ENCODE results near the gene CBX2. TPM values are rescaled to one million over a fixed set of nuclear protein-coding genes. Genes with fewer than 3 reads are reported as not detected.
"Not testable (repeated sequence)": the region's sequence is repeated elsewhere in the genome, so short reads cannot be mapped to it uniquely, and the experiment has no call there.

The CBX2 gene
- total and polyA plus RNA-seq, 7 experiments from 2014 or later, result 0.24 to 4.4 (median 0.41) TPM; not detected in 1

DNA sequence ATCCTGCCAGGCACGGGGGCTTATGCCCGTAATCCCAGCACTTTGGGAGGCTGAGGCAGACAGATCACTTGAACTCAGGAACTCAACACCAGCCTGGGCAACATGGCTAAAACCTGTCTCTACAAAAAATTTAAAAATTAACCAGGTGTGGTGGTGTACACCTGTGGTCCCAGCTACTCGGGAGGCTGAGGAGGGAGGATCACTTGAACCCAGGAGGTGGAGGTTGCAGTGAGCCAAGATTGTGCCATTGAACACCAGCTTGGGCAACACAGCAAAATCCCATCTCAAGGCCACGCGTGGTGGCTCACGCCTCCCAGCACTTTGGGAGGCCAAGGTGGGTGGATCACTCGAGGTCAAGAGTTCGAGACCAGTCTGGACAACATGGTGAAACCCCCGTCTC is 23.0 kb upstream of the CBX2 start:
- DNase-seq; intact Hi-C loops (cut with micrococcal nuclease); H3K9me3 ChIP-seq (ENCODE audit: control insufficient read depth in 2 of 3, low read length in 3 of 3); H3K27ac ChIP-seq (ENCODE audit: low read depth, low read length); ATAC-seq; H3K27ac Mint-ChIP-seq; H3K4me3 Mint-ChIP-seq; POLR2A ChIA-PET; H3K4me3 ChIP-seq (ENCODE audit: low read length); H3K36me3 Mint-ChIP-seq; H3K36me3 ChIP-seq (ENCODE audit: control insufficient read depth in 2 of 3, insufficient read depth in 3 of 3, low read length in 3 of 3); CTCF ChIA-PET; H3K9me3 Mint-ChIP-seq; H3K4me1 ChIP-seq (ENCODE audit: control insufficient read depth in 2 of 2, insufficient read depth in 2 of 2, low read length in 2 of 2); H3K4me1 Mint-ChIP-seq; H3K27me3 ChIP-seq (ENCODE audit: control insufficient read depth in 2 of 2, insufficient read depth in 2 of 2, low read length in 2 of 2): not testable (repeated sequence)
- H3K27me3 Mint-ChIP-seq, result peaks cover 19 to 41% (median 27%) of the 10 kb centered on the region in 5 donors

DNA sequence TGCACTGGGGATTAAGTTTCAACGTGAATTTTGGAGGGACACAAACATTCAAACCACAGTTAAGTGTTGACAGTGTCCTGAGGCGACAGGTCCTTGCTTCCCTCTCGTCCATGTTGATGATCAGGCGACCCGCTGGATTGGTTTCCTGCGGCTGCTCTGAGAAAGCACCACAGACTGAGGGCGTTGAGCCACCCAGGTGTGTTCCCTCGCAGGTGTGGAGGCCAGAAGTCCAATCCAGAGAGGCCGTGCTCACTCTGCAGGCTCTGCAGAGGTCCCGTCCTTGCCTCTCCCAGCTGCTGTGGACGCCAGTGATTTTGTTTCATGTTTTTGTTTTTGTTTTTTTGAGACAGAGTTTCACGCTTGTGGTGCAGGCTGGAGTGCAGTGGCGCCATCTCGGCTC is 22.4 kb upstream of the CBX2 start:
- H3K4me1 ChIP-seq (ENCODE audit: control insufficient read depth in 2 of 2, insufficient read depth in 2 of 2, low read length in 2 of 2), result no peaks in the 10 kb centered on the region
- H3K27ac ChIP-seq (ENCODE audit: low read depth, low read length), result no peak overlapping the region
- CTCF ChIA-PET, result no interaction called here
- H3K4me3 ChIP-seq (ENCODE audit: low read length), result no peak overlapping the region
- DNase-seq (no peak), ATAC-seq (no peak)
- intact Hi-C loops (cut with micrococcal nuclease), result no loop called here
- Mint-ChIP-seq H3K9me3 (no peaks in the 10 kb centered on the region), H3K4me1 (no peaks in the 10 kb centered on the region), H3K4me3 (no peak overlapping the region), H3K27ac (no peak overlapping the region), H3K27me3 (peaks cover 18 to 37% (median 26%) of the 10 kb centered on the region in 5 donors), H3K36me3 (no peaks in the 10 kb centered on the region)
- no peaks in the 10 kb centered on the region for H3K27me3 ChIP-seq (ENCODE audit: control insufficient read depth in 2 of 2, insufficient read depth in 2 of 2, low read length in 2 of 2)
- H3K9me3 ChIP-seq (ENCODE audit: control insufficient read depth in 2 of 3, low read length in 3 of 3), result no peaks in the 10 kb centered on the region
- H3K36me3 ChIP-seq (ENCODE audit: control insufficient read depth in 2 of 3, insufficient read depth in 3 of 3, low read length in 3 of 3), result no peaks in the 10 kb centered on the region
- POLR2A ChIA-PET, result no interaction called here

DNA sequence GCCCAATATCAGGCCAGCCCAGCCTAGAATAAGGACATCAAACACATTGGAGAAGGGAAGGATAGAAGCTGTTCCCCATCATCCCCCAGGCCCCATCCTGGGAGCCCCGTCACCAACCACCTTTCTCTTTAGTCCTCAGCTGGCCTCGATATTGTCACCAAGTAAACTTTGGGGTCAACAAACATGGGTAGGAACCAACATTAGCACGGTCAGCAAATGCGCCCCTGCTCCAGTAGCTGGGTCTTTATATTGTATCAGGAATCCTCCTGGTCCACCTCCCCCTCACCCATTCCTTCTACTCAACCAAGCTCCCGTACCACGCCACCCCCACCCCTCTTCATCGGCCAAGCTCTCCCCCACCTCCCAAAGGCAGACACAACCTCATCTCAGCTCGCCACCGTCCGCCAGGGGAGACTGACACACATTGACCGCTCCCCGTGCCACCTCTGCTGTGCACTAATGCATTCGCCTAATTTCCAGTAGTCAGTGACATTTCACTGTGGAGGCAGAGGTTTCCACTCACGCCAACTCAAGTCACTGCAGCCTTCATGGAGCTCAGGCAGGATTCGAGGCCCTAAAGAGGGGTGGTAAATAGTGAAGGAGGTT is 20.7 kb upstream of the CBX2 start:
- no peak overlapping the region for H3K27ac Mint-ChIP-seq
- H3K4me1 Mint-ChIP-seq, result no peaks in the 10 kb centered on the region
- Histone ChIP-seq H3K36me3 (ENCODE audit: control insufficient read depth in 2 of 3, insufficient read depth in 3 of 3, low read length in 3 of 3) (no peaks in the 10 kb centered on the region), H3K27ac (ENCODE audit: low read depth, low read length) (no peak overlapping the region), H3K4me1 (ENCODE audit: control insufficient read depth in 2 of 2, insufficient read depth in 2 of 2, low read length in 2 of 2) (no peaks in the 10 kb centered on the region), H3K4me3 (ENCODE audit: low read length) (no peak overlapping the region), H3K9me3 (ENCODE audit: control insufficient read depth in 2 of 3, low read length in 3 of 3) (no peaks in the 10 kb centered on the region), H3K27me3 (ENCODE audit: control insufficient read depth in 2 of 2, insufficient read depth in 2 of 2, low read length in 2 of 2) (no peaks in the 10 kb centered on the region)
- no peak for ATAC-seq
- H3K27me3 Mint-ChIP-seq, result peaks cover 4 to 23% (median 10%) of the 10 kb centered on the region in 5 donors
- H3K9me3 Mint-ChIP-seq, result no peaks in the 10 kb centered on the region
- intact Hi-C loops (cut with micrococcal nuclease), result no loop called here
- POLR2A ChIA-PET, result interaction anchor here (1.6 kb wide), 1 partner anchor 12 kb away, joined by 3 read pairs; no protein-coding TSS in a partner anchor
- no peak overlapping the region for H3K4me3 Mint-ChIP-seq
- H3K36me3 Mint-ChIP-seq, result no peaks in the 10 kb centered on the region
- CTCF ChIA-PET, result no interaction called here
- DNase-seq, result no peak

DNA sequence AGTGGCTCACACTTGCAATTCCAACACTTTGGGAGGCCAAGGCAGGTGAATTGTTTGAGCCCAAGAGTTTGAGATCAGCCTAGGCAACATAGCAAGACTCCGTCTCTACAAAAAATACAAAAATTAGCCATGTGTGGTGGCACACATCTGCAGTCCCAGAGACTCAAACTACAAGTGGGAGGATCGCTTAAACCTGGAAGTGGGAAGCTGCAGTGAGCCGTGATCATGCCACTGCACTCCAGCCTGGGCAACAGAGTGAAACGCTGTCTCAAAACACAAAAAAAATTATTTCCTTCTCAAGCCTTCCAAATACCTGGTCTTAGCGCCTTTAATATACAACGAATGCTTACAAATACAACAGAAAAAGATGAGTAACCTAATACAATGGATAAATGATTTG is 19.7 kb upstream of the CBX2 start:
- CTCF ChIA-PET, result no interaction called here
- ATAC-seq (no peak), DNase-seq (no peak)
- no peak overlapping the region for H3K27ac Mint-ChIP-seq
- Histone ChIP-seq H3K9me3 (ENCODE audit: control insufficient read depth in 2 of 3, low read length in 3 of 3) (no peaks in the 10 kb centered on the region), H3K27ac (ENCODE audit: low read depth, low read length) (no peak overlapping the region), H3K36me3 (ENCODE audit: control insufficient read depth in 2 of 3, insufficient read depth in 3 of 3, low read length in 3 of 3) (no peaks in the 10 kb centered on the region), H3K27me3 (ENCODE audit: control insufficient read depth in 2 of 2, insufficient read depth in 2 of 2, low read length in 2 of 2) (no peaks in the 10 kb centered on the region), H3K4me1 (ENCODE audit: control insufficient read depth in 2 of 2, insufficient read depth in 2 of 2, low read length in 2 of 2) (no peaks in the 10 kb centered on the region), H3K4me3 (ENCODE audit: low read length) (no peak overlapping the region)
- peaks cover 4 to 20% (median 8%) of the 10 kb centered on the region in 5 donors for H3K27me3 Mint-ChIP-seq
- no peaks in the 10 kb centered on the region for H3K9me3 Mint-ChIP-seq
- no peaks in the 10 kb centered on the region for H3K4me1 Mint-ChIP-seq
- intact Hi-C loops (cut with micrococcal nuclease), result no loop called here
- H3K36me3 Mint-ChIP-seq, result no peaks in the 10 kb centered on the region
- POLR2A ChIA-PET, result no interaction called here
- no peak overlapping the region for H3K4me3 Mint-ChIP-seq

DNA sequence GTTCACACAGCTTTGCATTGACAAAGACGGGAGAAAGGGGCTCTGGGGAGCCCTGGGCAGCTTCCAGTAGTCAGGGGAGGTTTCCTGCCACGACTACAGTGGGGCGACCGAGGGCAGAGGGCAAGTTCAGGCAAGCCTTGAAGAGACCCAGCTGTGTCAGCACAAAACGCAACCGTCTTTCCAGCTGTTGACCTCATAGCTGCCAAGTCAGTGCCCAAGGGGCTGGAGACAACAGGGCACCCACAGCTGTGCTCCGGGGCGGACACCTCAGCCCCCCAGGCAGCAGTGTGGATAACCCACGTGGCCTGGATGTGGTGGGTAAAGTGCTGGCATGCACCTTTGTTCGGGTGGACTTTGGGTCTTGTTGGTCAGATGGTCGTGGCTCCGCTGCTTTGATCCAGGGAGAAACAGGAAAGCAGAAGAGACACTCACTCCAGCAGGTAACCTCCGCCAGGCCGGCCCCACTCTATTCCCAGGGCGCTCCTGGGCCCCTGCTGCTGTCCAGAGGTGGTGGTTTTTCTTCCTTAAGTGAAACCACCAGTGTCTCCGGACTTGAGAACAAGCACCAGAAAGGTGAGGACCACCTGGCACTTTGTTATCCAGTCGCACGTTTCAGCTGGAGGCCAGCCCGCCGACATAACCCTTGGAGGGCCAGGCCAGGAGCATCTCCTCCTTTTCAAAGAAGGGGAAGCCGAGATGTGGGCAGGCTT is 17.6 kb upstream of the CBX2 start:
- H3K9me3 Mint-ChIP-seq, result no peaks in the 10 kb centered on the region
- no peaks in the 10 kb centered on the region for H3K36me3 Mint-ChIP-seq
- peaks cover 0 to 12% (median 4%) of the 10 kb centered on the region in 5 donors for H3K27me3 Mint-ChIP-seq
- no peaks in the 10 kb centered on the region for H3K27me3 ChIP-seq (ENCODE audit: control insufficient read depth in 2 of 2, insufficient read depth in 2 of 2, low read length in 2 of 2)
- H3K4me3 Mint-ChIP-seq, result no peak overlapping the region
- intact Hi-C loops (cut with micrococcal nuclease), result no loop called here
- POLR2A ChIA-PET, result no interaction called here
- H3K4me1 Mint-ChIP-seq, result no peaks in the 10 kb centered on the region
- H3K4me1 ChIP-seq (ENCODE audit: control insufficient read depth in 2 of 2, insufficient read depth in 2 of 2, low read length in 2 of 2), result no peaks in the 10 kb centered on the region
- H3K4me3 ChIP-seq (ENCODE audit: low read length), result no peak overlapping the region
- no peaks in the 10 kb centered on the region for H3K9me3 ChIP-seq (ENCODE audit: control insufficient read depth in 2 of 3, low read length in 3 of 3)
- H3K27ac ChIP-seq (ENCODE audit: low read depth, low read length), result no peak overlapping the region
- CTCF ChIA-PET, result interaction anchor here (1.0 kb wide), 1 partner anchor 15 kb away, joined by 3 read pairs; no protein-coding TSS in a partner anchor
- no peak for DNase-seq
- no peak overlapping the region for H3K27ac Mint-ChIP-seq
- H3K36me3 ChIP-seq (ENCODE audit: control insufficient read depth in 2 of 3, insufficient read depth in 3 of 3, low read length in 3 of 3), result no peaks in the 10 kb centered on the region
- ATAC-seq, result no peak

DNA sequence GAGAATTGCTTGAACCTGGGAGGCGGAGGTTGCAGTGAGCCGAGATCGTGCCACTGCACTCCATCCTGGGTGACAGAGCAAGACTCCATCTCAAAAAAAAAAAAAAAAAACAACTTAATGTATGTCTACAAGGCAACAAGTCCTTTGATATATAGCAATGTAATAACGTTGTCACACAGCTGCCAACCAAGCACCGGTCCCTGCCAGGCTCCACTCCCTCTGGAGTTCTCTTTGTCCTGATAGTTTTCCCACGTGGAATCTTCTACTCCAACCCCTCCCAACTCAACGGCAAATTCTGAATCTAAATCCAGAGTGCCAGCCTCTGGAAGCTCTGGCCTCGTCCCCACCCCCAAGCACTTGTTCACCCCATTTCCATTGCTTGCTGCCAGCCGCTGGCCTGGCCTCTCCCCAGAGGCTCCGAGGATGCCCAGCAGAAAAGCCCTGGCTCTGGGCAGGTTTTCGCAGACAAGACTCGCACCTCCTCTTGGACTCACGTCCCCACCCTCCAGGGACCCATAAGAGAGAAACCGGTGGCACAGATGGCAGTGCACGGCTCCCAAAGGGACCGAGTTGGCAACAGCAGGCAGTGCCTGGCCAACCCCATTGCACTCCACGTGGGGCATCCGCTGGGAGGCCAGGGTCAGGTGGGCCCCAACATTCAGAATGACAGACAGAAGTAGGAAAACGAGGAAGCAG is 15.9 kb upstream of the CBX2 start:
- ATAC-seq, result no peak
- Mint-ChIP-seq H3K27me3 (peaks cover 0 to 12% (median 0%) of the 10 kb centered on the region in 5 donors), H3K27ac (no peak overlapping the region), H3K9me3 (no peaks in the 10 kb centered on the region), H3K36me3 (no peaks in the 10 kb centered on the region), H3K4me1 (no peaks in the 10 kb centered on the region), H3K4me3 (no peak overlapping the region)
- H3K36me3 ChIP-seq (ENCODE audit: control insufficient read depth in 2 of 3, insufficient read depth in 3 of 3, low read length in 3 of 3), result no peaks in the 10 kb centered on the region
- H3K4me3 ChIP-seq (ENCODE audit: low read length), result no peak overlapping the region
- no peak overlapping the region for H3K27ac ChIP-seq (ENCODE audit: low read depth, low read length)
- no peaks in the 10 kb centered on the region for H3K9me3 ChIP-seq (ENCODE audit: control insufficient read depth in 2 of 3, low read length in 3 of 3)
- no peaks in the 10 kb centered on the region for H3K4me1 ChIP-seq (ENCODE audit: control insufficient read depth in 2 of 2, insufficient read depth in 2 of 2, low read length in 2 of 2)
- DNase-seq, result no peak
- ChIA-PET POLR2A (no interaction called here), CTCF (no interaction called here)
- no peaks in the 10 kb centered on the region for H3K27me3 ChIP-seq (ENCODE audit: control insufficient read depth in 2 of 2, insufficient read depth in 2 of 2, low read length in 2 of 2)
- intact Hi-C loops (cut with micrococcal nuclease), result no loop called here
